ENCODE measurements around the gene PPM1D.
A peak's percentile ranks its signal among the peaks of the same experiment; 100 is the strongest.

Gene PPM1D

DNA sequence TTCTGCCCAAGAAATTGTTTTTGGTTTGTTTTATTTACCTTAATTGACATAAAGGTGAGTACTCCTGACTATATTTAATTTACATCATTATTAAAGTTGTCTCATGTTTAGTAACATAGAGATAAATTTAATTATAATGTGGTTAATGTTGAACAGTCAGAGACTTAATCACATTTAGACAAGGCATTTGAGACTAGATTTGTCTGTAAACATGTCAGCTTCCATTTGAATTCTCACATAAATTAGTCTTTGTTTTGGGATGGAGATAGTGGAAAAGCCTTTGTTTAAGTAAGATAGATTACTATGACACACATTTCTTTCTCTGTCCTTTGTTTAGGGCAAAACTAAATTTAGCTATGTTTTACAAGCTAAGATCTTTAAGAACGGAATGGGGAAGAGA lies 59.2 kb downstream of the PPM1D start:
- no peak for DNase-seq
- peaks cover 5 to 11% of the 10 kb centered on the region in 2 experiments for H3K36me3 ChIP-seq (ENCODE audit: control insufficient read depth in 1 of 2, insufficient read depth in 2 of 2, low read length in 2 of 2)
- H3K79me2 ChIP-seq (ENCODE audit: control insufficient read depth, insufficient read depth, low read length, poor library complexity): no peaks in the 10 kb centered on the region
- H2AK5ac ChIP-seq (ENCODE audit: low read length): no peak overlapping the region
- no peak overlapping the region for H3K18ac ChIP-seq (ENCODE audit: low read length)
- no peak overlapping the region for H3K14ac ChIP-seq (ENCODE audit: low read length)
- no peak overlapping the region for H3K4me2 ChIP-seq (ENCODE audit: low read length)
- H3K23ac ChIP-seq (ENCODE audit: low read length): no peak overlapping the region
- no peak overlapping the region for H3K4me3 ChIP-seq (ENCODE audit: low read depth, low read length)
- no peak overlapping the region for H3K27ac ChIP-seq (ENCODE audit: low read depth, low read length)
- no peaks in the 10 kb centered on the region for H3K9me3 ChIP-seq (ENCODE audit: insufficient read depth, low read depth, low read length)
- H2BK120ac ChIP-seq (ENCODE audit: insufficient read depth, low read length, poor library complexity): no peak overlapping the region
- no peak overlapping the region for H2BK12ac ChIP-seq (ENCODE audit: low read length)
- H2BK5ac ChIP-seq (ENCODE audit: low read depth, low read length, poor library complexity): no peak overlapping the region
- no peak overlapping the region for H2AFZ ChIP-seq (ENCODE audit: insufficient read depth, low read length, poor library complexity)
- H4K8ac ChIP-seq (ENCODE audit: low read depth, low read length): no peak overlapping the region
- H4K91ac ChIP-seq (ENCODE audit: low read depth, low read length): no peak overlapping the region
- no peak overlapping the region for H3K4ac ChIP-seq (ENCODE audit: low read depth, low read length)
- no CpG with 5 or more reads among the region's 1 CpG for whole genome bisulfite sequencing (ENCODE audit: extremely low coverage, insufficient coverage, insufficient read length)
- H4K12ac ChIP-seq (ENCODE audit: low read depth, low read length): no peak overlapping the region
- H3K4me1 ChIP-seq (ENCODE audit: control insufficient read depth in 1 of 2, insufficient read depth in 2 of 2, low read length in 2 of 2): no peaks in the 10 kb centered on the region
- no peak overlapping the region for H3K9ac ChIP-seq (ENCODE audit: low read length)
- no peaks in the 10 kb centered on the region for H3K79me1 ChIP-seq (ENCODE audit: low read length)
- no peaks in the 10 kb centered on the region for H3K27me3 ChIP-seq (ENCODE audit: insufficient read depth, low read length)

DNA sequence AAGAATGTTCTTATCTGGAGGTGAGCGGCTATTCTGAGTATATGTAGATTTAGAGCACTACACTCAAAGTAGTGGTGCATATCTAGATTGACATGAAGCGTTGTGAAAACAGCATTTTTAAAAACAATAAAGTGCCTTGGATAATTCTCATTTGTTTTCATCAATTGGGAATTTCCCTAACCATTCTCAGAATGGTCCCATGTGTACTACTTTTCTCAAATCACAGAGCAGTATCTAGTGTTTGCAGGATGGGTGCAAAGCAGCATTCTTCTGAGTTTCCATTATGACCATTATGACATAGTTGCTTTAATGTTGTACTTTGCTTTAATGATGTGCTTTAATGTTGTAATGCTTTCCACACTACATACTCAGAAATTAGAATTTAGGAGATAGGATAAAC lies 61.5 kb downstream of the PPM1D start:
- no peak for DNase-seq
- no CpG with 5 or more reads among the region's 2 CpGs for WGBS (ENCODE audit: extremely low coverage, insufficient coverage, insufficient read length)
- Histone ChIP-seq H2BK120ac (ENCODE audit: insufficient read depth, low read length, poor library complexity) (no peak overlapping the region), H3K18ac (ENCODE audit: low read length) (no peak overlapping the region), H3K4me1 (ENCODE audit: control insufficient read depth in 1 of 2, insufficient read depth in 2 of 2, low read length in 2 of 2) (no peaks in the 10 kb centered on the region), H3K23ac (ENCODE audit: low read length) (no peak overlapping the region), H3K9me3 (ENCODE audit: insufficient read depth, low read depth, low read length) (no peaks in the 10 kb centered on the region), H4K8ac (ENCODE audit: low read depth, low read length) (no peak overlapping the region), H2AFZ (ENCODE audit: insufficient read depth, low read length, poor library complexity) (no peak overlapping the region), H3K79me2 (ENCODE audit: control insufficient read depth, insufficient read depth, low read length, poor library complexity) (no peaks in the 10 kb centered on the region), H3K27ac (ENCODE audit: low read depth, low read length) (no peak overlapping the region), H2BK5ac (ENCODE audit: low read depth, low read length, poor library complexity) (no peak overlapping the region), H3K14ac (ENCODE audit: low read length) (no peak overlapping the region), H2BK12ac (ENCODE audit: low read length) (no peak overlapping the region), H3K9ac (ENCODE audit: low read length) (no peak overlapping the region), H4K12ac (ENCODE audit: low read depth, low read length) (no peak overlapping the region), H2AK5ac (ENCODE audit: low read length) (no peak overlapping the region), H3K4me2 (ENCODE audit: low read length) (no peak overlapping the region), H3K79me1 (ENCODE audit: low read length) (no peaks in the 10 kb centered on the region), H4K91ac (ENCODE audit: low read depth, low read length) (no peak overlapping the region), H3K27me3 (ENCODE audit: insufficient read depth, low read length) (no peaks in the 10 kb centered on the region), H3K36me3 (ENCODE audit: control insufficient read depth in 1 of 2, insufficient read depth in 2 of 2, low read length in 2 of 2) (peaks cover 14 to 15% of the 10 kb centered on the region in 2 experiments), H3K4ac (ENCODE audit: low read depth, low read length) (no peak overlapping the region), H3K4me3 (ENCODE audit: low read depth, low read length) (no peak overlapping the region)

DNA sequence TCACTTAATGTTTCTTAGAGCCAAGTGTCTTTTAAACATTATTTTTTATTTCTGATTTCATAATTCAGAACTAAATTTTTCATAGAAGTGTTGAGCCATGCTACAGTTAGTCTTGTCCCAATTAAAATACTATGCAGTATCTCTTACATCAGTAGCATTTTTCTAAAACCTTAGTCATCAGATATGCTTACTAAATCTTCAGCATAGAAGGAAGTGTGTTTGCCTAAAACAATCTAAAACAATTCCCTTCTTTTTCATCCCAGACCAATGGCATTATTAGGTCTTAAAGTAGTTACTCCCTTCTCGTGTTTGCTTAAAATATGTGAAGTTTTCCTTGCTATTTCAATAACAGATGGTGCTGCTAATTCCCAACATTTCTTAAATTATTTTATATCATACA lies 64.0 kb downstream of the PPM1D start:
- H3K9ac ChIP-seq (ENCODE audit: low read length): no peak overlapping the region
- H3K79me1 ChIP-seq (ENCODE audit: low read length): no peaks in the 10 kb centered on the region
- H3K14ac ChIP-seq (ENCODE audit: low read length): no peak overlapping the region

DNA sequence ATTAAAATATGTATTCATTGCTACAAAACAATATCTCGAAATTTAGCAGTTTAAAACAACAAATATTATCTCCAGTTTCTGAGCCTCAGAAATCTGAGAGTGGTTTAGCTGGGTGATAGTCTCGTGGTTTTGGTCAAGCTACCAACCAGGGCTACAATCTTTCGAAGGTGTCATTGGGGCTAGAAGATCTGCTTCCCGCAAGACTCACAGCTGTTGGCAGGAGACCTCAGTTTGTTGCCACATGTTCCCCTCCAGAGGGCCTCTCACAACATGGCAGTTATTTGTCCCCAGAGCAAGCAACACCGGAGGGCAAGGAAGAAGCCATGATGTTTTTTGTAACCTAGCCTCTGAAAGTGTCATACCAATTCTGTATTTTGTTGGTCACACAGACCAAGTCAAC lies 65.6 kb downstream of the PPM1D start:
- H3K4me2 ChIP-seq (ENCODE audit: low read length): no peak overlapping the region
- no peak overlapping the region for H2BK12ac ChIP-seq (ENCODE audit: low read length)
- no peaks in the 10 kb centered on the region for H3K79me1 ChIP-seq (ENCODE audit: low read length)
- H4K12ac ChIP-seq (ENCODE audit: low read depth, low read length): no peak overlapping the region
- H3K9ac ChIP-seq (ENCODE audit: low read length): no peak overlapping the region
- H3K4me3 ChIP-seq (ENCODE audit: low read depth, low read length): no peak overlapping the region
- no peak overlapping the region for H3K23ac ChIP-seq (ENCODE audit: low read length)
- H3K27ac ChIP-seq (ENCODE audit: low read depth, low read length): no peak overlapping the region
- H3K36me3 ChIP-seq (ENCODE audit: control insufficient read depth in 1 of 2, insufficient read depth in 2 of 2, low read length in 2 of 2): peaks cover 11 to 15% of the 10 kb centered on the region in 2 experiments
- peaks cover 0 to 2% of the 10 kb centered on the region in 2 experiments for H3K4me1 ChIP-seq (ENCODE audit: control insufficient read depth in 1 of 2, insufficient read depth in 2 of 2, low read length in 2 of 2)
- H4K8ac ChIP-seq (ENCODE audit: low read depth, low read length): no peak overlapping the region
- no CpG with 5 or more reads among the region's 5 CpGs for WGBS (ENCODE audit: extremely low coverage, insufficient coverage, insufficient read length)
- no peaks in the 10 kb centered on the region for H3K9me3 ChIP-seq (ENCODE audit: insufficient read depth, low read depth, low read length)
- DNase-seq: no peak
- no peak overlapping the region for H2AFZ ChIP-seq (ENCODE audit: insufficient read depth, low read length, poor library complexity)
- no peaks in the 10 kb centered on the region for H3K27me3 ChIP-seq (ENCODE audit: insufficient read depth, low read length)
- H3K4ac ChIP-seq (ENCODE audit: low read depth, low read length): no peak overlapping the region
- no peak overlapping the region for H2BK120ac ChIP-seq (ENCODE audit: insufficient read depth, low read length, poor library complexity)
- H2BK5ac ChIP-seq (ENCODE audit: low read depth, low read length, poor library complexity): no peak overlapping the region
- H3K79me2 ChIP-seq (ENCODE audit: control insufficient read depth, insufficient read depth, low read length, poor library complexity): no peaks in the 10 kb centered on the region
- H2AK5ac ChIP-seq (ENCODE audit: low read length): no peak overlapping the region
- no peak overlapping the region for H3K14ac ChIP-seq (ENCODE audit: low read length)
- H3K18ac ChIP-seq (ENCODE audit: low read length): no peak overlapping the region
- H4K91ac ChIP-seq (ENCODE audit: low read depth, low read length): no peak overlapping the region

More for the DNA sequence above, 64.0 kb downstream of the PPM1D start:
- Histone ChIP-seq H3K4me1 (ENCODE audit: control insufficient read depth in 1 of 2, insufficient read depth in 2 of 2, low read length in 2 of 2) (peaks cover 0 to 2% of the 10 kb centered on the region in 2 experiments), H3K4me2 (ENCODE audit: low read length) (no peak overlapping the region), H3K36me3 (ENCODE audit: control insufficient read depth in 1 of 2, insufficient read depth in 2 of 2, low read length in 2 of 2) (peaks cover 11 to 15% of the 10 kb centered on the region in 2 experiments), H3K4me3 (ENCODE audit: low read depth, low read length) (no peak overlapping the region), H2BK12ac (ENCODE audit: low read length) (no peak overlapping the region), H3K9me3 (ENCODE audit: insufficient read depth, low read depth, low read length) (no peaks in the 10 kb centered on the region), H4K91ac (ENCODE audit: low read depth, low read length) (no peak overlapping the region), H3K79me2 (ENCODE audit: control insufficient read depth, insufficient read depth, low read length, poor library complexity) (no peaks in the 10 kb centered on the region), H2BK5ac (ENCODE audit: low read depth, low read length, poor library complexity) (no peak overlapping the region), H3K27me3 (ENCODE audit: insufficient read depth, low read length) (no peaks in the 10 kb centered on the region), H3K27ac (ENCODE audit: low read depth, low read length) (no peak overlapping the region), H3K4ac (ENCODE audit: low read depth, low read length) (no peak overlapping the region), H4K12ac (ENCODE audit: low read depth, low read length) (no peak overlapping the region), H3K18ac (ENCODE audit: low read length) (no peak overlapping the region), H4K8ac (ENCODE audit: low read depth, low read length) (no peak overlapping the region), H2BK120ac (ENCODE audit: insufficient read depth, low read length, poor library complexity) (no peak overlapping the region), H3K23ac (ENCODE audit: low read length) (no peak overlapping the region), H2AK5ac (ENCODE audit: low read length) (no peak overlapping the region), H2AFZ (ENCODE audit: insufficient read depth, low read length, poor library complexity) (no peak overlapping the region)
- DNase-seq: peak in 1 of 2 donors; percentile 38
- no CpG with 5 or more reads among the region's 1 CpG for WGBS (ENCODE audit: extremely low coverage, insufficient coverage, insufficient read length)

All from trophoblast cell (in vitro differentiated cells and primary cell).